Hematopoietic multipotent progenitor cell (in vitro differentiated cells): Measurements from ENCODE around the gene CFAP119. TPM values are rescaled to one million over a fixed set of nuclear protein-coding genes. Genes with fewer than 3 reads are reported as not detected.

Source experiments
- DNase-seq, 3 donors: peaks; one replicate each; pipeline ENCODE4 v3.0.0-alpha.2; 2011 to 2015; ENCODE audit warnings: low read depth in 2 of 3, low spot score in 2 of 3
- total RNA-seq: library from RNA; depleted of rRNA; stranded (reverse); fragments of >200 nt; gene quantifications from one replicate; pipeline ENCODE4 v1.2.3, GENCODE V29; 2012

CFAP119 gene
- total RNA-seq, 1 donor = 9.2 TPM

DNA sequence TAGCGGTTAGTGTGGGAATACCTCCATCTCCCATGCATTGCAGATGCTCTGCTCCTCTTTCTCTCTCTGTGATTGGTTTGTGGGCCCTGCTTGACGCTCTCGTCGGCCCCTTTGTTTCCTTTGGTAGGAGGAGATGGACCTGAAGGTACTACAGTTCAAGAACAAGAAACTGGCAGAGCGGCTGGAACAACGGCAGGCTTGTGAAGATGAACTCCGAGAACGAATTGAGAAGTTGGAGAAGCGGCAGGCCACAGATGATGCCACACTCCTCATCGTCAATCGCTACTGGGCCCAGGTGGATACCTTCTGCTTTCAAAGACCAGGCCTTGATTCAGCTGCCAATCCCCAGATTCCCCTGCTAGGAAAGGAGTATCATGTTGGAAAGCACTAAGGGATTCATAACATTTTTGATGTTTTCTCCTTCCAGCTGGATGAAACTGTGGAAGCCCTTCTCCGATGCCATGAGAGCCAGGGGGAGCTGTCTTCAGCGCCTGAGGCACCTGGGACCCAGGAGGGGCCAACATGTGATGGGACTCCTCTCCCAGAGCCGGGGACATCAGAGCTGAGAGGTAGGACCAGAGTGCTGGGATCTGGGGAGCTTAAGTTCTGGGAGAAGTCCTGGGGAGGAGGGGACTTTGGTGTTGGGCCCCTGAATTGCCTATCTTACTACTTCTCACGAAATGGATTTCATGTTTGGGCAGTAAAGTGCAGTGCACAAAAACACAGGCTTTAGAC lies 1.3 kb upstream of the CFAP119 start:
- no peak for DNase-seq

DNA sequence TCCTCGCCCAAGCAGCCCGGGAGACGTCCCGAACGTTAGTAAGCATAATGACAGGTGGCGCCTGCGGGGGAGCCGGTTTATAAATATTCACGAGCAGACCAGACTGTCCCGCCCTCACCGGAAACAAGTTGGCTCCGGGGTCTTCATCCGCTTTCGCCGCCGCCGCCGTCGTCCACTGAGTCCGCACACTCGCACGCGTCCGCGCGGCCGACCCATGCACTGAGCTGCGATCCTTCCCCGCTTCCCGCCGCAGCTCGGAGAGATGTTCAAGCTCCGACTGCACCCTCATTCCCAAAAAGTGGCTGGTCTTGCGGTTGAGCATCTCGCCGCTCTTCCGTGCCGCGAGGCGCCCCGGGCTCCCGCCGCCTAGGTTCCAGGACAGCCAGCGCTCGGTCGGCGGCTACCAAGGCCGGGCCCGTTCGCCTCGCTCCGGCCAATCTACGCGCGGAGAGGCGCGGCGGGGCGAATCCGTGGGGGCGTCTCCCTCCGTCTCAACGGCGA lies 385 bp downstream of the CFAP119 start:
- DNase-seq = peak in 1 of 3 donors; percentile 60

DNA sequence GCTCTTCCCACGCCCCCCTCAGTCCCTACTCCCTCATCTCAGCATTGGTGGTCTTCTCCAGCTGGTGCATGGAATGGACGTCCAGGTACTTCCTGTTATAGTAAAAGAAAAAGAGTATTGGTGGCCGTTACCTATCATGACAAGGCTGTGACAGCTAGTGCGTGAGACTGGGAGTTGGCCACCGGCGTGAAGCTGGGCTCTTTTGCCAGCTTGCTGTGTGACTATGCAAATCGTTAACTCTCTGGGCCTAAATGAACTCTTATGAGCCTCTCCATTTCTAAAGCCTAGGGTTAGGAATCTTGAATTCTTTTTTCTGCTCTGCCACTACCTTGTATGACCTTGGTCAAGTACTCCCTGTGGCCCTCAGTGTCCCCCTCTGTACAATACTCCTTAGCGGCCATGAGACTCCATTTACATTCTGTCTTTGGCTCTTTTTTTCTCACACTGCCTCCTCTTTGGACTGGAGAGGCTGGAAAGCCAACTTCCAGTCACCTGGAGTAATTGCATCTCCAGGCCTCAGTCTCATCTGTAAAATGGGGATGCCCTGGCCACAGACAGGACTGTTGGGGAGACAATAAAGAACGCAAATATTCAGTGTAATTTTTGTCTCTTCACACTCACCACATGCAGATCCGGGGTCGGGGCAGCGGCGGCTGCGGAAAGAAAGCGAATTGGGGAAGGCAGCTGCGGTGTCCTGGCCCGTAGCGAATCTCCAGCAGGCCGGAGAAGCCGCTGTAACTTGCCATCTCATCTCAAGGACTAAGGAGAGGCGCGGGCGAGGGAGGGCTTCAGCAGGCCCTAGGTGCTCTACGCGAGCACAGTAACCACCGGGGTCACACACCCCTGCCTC lies 1.1 kb downstream of the CFAP119 start:
- DNase-seq = peak in 1 of 3 donors; percentile 53

DNA sequence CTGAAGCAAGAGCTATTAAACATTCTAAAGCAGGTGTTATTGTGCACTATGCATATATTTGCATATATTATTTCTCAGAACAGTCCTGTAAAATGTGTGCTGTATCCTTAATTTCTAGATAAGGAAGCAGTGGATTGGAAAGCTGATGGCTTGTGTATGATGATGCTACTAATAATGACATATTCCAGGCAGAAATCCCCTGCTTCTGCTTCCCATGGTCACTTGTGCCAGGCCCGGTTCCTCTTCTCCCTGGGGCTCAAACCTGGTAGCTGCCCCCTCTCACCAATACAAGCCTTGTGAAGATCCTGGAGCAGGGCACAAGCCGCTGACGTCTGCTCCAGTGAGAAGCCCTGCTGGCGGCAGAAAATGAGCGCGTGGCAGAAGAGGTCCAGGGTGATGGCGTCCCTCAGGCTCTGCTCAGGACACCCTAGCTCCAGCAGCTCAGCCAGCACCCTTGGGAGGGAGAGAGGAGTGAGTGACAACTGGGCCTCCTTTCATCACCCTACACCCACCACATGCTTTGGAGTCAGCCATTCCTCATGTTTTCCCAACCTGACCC lies 1.8 kb downstream of the CFAP119 start:
- no peak for DNase-seq

DNA sequence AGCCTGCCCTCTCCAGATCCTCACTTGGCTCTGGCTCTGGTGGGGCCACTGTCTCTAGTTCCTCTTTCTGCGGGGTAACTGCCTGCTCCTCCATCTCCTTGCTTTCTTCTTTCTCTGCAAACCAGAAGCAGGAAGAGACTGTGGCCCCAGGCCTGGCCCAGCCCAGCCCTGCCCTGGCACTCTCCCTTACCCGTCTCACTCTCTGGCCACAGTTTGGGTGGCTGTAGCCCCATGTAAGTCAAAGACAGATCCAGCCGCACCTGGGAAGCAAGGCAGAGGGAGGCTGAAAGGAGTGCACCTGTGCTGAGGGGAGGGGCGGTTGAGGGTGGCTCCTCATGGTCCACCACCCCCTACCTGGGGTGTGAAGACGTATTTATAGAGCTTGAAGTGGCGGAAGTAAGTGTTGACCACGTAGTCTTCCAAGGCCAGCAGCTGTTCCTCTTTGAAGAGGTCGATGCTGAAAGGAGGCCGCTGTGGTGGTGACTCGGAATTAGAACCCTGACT lies 2.8 kb downstream of the CFAP119 start:
- peak in 2 of 3 donors; percentile 51 to 75 for DNase-seq

DNA sequence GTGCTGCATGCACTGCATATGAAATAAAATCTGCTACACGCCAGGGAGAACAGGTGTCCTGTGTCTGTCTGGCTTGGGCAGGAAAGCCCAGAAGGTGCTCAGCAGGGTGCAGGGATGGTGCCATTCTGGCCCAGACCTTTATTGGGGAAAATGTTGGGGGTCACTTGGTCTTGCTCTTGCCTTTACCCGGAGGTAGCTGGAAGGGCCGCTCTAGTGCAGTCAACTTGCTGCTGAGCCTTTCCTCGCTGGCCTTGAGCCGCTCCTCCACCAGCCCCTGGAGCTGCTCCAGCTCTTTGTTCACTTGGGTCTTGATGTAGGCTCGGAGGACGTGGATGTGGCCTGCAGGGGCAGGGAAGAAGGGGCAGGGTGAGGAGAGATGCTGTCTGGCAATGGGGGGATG lies 4.5 kb downstream of the CFAP119 start:
- no peak for DNase-seq

DNA sequence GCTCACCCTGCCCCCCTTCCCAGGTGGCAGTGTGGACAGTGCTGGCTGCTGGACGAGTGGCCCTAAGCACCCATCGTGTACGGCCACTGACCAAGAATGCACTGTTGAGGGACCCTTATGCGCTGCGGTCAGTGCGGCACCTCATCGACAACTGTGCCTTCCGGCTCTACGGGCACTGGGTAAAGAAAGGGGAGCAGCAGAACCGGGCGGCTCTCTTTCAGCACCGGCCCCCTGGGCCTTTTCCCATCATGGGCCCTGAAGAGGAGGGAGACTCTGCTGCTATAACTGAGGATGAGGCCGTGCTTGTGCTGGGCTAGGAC lies 5.1 kb downstream of the CFAP119 start:
- no peak for DNase-seq

DNA sequence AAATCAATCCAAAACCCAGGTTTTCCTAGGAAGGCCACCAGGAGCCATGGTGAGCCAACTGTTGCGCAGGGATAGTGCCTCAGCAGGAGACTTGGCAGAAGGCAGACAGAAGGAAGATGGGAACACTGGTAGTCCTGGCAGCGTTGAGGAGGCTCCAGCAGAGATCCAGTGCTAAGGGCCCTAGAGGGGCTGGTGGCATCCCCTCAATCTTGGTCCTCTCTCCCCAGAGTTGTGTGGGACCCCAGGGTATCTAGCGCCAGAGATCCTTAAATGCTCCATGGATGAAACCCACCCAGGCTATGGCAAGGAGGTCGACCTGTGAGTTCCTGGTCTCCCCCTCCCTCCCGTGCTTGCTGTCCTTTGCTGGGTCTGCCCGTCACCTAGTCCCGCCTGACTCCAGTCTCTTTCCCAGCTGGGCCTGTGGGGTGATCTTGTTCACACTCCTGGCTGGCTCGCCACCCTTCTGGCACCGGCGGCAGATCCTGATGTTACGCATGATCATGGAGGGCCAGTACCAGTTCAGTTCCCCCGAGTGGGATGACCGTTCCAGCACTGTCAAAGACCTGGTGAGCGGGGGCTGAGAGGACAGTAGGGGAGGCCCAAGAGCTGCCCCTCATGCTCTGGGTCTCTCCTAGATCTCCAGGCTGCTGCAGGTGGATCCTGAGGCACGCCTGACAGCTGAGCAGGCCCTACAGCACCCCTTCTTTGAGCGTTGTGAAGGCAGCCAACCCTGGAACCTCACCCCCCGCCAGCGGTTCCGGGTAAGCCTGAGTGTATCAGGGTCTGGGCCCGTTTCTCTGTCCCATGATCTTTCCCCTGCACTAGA lies 5.7 kb downstream of the CFAP119 start:
- no peak for DNase-seq

DNA sequence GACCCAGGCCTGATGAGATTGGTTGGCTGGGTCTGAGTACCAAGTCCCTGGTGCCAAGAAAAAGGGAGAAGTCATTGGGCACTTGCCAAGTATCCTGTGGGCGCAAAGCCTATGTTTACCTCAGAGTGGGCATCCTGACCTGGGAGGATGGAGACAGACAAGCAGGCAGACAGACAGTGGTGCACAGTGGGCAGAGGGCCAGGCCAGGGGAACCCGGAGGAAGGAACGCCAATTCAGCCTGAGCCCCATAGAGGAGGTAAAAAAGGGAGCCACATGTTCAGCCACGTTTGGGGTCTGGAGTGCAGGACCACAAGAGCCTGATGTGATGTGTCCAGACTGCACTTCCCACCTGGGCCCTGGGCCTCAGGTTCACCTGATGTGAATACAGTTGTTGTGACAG lies 8.3 kb downstream of the CFAP119 start:
- no peak for DNase-seq

DNA sequence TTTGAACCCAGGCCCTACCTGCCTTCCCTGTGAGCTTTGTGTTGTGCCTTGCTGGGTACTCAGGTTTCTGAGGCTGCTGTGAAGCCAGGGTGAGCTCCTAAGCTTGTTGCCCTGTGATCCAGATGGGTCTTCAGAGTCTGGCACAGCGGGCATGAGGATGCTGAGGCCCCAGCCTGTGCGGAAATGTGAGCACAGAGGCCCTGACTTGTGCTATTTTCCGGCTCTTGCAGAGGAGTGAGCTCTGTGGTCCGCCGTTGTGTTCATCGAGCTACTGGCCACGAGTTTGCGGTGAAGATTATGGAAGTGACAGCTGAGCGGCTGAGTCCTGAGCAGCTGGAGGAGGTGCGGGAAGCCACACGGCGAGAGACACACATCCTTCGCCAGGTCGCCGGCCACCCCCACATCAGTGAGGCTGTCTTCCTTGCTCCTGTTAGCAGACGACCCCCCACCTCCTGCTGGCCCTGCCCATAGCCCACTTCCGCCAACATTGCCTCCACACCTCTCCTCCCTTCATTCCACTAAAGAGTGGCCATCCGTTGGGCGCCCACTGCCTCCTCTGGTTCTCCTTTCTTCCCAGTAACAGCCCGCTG lies 10.9 kb downstream of the CFAP119 start:
- DNase-seq = no peak

DNA sequence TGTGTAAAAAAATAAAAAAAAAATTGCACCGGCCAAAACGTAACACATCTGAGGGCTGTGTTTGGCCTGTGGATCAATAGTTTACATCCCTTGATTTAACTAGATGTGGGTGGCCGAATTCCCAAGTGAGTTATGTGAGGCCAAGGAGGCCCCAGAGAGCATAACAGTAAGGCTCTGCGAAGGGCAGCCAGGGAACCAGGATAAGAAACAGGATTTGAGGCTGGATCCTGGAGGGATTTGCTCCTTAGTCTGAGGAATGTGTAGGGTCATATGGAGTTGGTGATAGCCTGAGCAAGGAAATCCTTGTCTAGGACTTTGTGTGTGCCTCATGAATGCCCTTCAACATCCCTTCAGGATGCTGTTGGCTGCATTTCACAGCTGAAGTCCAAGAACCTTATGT lies 11.7 kb downstream of the CFAP119 start:
- DNase-seq = no peak

DNA sequence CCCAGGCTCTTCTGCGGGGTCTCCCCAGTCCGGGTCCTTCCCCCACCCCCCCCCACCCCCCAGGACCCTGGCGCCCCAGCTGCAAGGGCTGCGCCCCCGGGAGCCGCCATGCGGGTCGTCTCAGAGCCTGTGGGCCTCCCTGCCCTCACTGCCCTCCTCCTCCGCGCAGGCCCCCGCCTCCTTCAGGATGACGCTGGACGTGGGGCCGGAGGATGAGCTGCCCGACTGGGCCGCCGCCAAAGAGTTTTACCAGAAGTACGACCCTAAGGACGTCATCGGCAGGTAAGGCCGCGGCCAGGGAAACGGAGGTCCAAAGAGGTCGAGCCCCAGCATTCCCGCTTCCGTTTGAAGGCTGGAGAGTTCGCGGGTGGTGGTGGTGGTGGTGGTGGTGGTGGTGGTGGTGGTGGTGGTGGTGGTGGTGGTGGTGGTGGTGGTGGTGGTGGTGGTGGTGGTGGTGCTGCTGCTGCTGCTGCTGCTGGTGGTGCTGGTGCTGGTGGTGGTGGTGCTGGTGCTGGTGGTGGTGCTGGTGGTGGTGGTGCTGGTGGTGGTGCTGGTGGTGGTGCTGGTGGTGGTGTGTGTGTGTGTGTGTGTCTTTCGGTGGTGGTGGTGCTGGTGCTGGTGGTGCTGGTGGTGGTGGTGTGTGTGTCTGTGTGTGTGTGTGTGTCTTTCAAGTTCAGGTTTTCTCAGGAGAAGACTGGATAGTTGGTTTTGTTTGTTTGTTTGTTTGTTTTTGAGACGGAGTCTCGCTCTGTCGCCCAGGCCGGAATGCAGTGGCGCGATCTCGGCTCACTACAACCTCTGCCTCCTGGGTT lies 13.0 kb downstream of the CFAP119 start:
- DNase-seq = peak in 1 of 3 donors; percentile 10

DNA sequence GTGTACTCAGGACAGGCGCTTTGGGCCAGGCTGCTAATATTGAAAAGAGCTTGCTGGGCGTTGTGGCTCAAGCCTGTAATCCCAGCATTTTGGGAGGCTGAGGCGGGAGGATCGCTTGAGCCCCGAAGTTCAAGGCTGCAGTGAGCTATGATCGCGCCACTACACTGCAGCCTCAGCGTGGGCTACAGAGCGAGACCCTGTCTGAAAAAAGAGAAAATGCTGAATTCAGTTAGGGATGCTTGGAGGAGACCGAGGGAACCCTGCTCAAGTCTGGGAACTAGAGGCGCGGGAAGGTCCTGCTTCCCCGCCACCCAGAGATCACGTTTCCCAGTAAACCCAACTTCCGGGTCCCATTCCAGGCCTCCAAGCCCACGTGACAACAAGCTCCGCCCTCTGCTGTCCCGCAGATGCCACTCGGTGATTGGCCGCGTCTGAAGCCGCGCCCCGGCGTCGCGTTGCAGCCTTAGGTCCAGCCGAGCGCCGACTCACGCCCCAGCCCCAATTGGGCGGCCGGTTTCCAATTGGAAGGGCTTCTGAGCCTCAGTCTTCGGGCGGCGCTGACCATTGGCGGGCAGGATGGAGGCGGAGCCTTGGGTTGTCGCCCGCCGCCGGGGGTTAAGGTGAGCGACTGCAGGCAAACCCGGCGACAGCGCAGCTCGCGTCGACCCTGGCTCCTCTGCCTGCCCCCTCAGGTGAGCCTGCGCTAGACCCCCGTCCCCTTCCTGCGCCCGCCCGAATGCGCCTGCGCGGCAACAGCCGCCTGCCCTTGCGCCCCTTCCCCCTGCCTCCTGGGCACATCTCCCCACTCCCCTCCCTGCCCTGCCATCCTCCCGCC lies 13.8 kb downstream of the CFAP119 start, which contains the start of gene PHKG2:
TSS of gene PHKG2 (plus strand) at position 627 of the 835 bp plus-strand sequence. CDS start 396 bp downstream, outside the sequence.
- peak; percentile 86 to 99 (median 99) for DNase-seq

DNA sequence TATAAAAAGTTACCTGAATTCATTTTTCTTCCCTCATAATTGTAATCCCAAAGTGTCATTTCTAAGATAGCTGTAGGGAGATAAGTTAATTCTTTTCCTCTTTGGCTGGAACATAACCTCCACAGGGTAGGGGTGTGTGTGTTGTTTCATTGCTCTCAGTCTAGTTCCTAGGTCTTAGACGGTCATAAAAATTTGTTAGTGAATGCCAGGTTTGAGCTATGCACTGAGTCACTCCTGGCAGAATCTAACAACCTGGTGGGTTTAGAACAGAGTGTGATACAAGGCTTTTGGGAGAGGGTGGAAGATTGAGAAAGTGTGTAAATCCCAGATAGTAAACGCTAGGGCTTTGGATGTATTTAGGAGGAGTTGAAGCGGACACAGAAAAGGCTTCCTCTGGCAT lies 14.5 kb downstream of the CFAP119 start:
- DNase-seq = no peak

DNA sequence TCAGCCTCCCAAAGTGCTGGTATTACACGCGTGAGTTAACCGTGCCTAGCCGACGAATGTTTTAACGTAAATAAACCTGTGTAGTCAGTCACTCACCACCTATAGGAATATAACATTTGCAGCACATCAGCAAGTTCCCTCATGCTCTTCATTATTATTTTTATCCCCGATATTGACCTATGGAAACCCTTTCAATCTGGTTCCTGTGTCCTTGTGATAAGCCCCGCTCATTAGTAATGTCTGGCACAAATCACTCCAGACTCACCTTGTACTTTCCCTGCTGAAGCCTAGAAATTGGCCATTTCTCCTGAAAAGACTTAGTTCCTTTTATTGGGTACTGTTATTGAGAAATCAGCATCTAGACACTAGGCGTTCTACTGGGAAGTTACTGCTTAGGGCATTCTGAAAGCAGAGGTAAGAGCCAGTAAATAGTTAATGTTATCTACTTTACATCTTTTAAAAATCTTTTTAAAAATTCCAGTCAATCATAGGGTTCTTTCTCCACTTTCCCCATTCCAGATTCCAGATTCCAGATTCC lies 15.2 kb downstream of the CFAP119 start:
- no peak for DNase-seq

DNA sequence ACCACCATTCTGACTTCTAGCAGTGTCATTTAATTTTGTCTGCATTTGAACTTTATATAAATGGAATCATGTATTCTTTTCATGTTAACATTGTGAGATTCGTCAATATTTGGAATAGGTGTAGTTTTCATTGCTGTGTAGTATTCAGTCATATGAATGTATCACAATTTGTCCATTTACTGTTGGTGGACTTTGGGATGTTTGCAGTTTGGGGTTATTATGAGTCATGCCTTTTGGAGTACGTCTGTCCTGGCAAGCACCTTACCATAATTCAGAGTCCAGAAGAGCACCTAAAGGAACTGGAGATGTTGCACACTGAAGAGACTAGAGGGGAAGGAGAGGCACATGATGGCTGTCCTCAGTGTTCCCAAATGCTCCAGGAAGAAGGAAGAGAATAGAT lies 16.8 kb downstream of the CFAP119 start:
- DNase-seq = no peak

DNA sequence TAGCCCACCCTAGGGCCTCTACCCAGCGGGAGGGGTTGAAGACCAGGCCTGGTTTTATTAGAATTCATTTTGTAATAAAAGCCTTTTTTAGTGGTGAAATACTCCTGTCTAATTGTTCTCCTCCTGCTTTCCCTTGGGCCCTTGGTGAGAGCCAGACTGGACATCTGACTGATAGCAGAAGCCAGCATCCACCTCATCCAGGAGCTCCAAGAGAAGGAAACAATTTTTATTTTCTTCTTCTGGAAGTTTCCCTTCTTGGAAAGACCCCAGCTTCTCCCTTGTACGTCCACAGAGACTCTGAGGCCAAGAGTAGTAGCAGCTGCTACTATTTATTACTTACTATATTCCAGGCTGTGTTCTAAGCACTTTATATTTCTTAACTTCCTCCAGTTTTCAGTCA lies 17.7 kb downstream of the CFAP119 start:
- no peak for DNase-seq

DNA sequence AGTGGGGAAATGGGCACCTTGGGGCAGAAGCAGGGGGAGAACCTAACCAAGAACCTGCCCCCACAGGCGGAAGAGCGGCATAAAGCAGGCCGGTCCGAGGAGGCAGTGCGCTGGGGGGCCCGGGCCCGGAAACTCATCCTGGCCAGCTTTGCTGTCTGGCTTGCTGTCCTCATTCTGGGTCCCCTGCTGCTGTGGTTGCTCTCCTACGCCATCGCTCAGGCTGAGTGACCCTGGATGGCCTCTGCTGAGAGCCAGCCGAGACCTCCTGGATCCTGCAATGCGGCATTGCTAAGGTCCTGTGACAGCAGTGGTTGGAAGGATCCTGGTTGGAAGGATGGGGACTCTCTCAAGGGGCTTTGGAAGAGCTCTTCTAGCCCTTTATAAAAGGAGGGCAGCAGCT lies 18.1 kb downstream of the CFAP119 start:
- DNase-seq = no peak
